Ascending aorta (tissue), 2 donors: Measurements from ENCODE around the gene SPSB1. TPM values are rescaled to one million over a fixed set of nuclear protein-coding genes. Genes with fewer than 3 reads are reported as not detected.
A peak's percentile ranks its signal among the peaks of the same experiment; 100 is the strongest.

Experiments used
- DNase-seq, 2 donors: peaks; one replicate each; pipeline ENCODE4 v3.0.0-alpha.2; 2019; ENCODE audit warnings: low spot score in 2 of 2
- H3K27ac ChIP-seq, 2 donors: fragments of 200-600 bp; sonication (generic); one replicate each; pipeline ENCODE4 v1.5.1; 2016 to 2017; ENCODE audit warnings: mild to moderate bottlenecking in 1 of 2
- H3K27me3 ChIP-seq: fragments of 200-600 bp; sonication (generic); one replicate; pipeline ENCODE4 v1.5.1; 2017
- H3K36me3 ChIP-seq, 2 donors: fragments of 200-600 bp; sonication (generic); one replicate each; pipeline ENCODE4 v1.5.1; 2016
- H3K4me1 ChIP-seq, 2 donors: fragments of 200-600 bp; sonication (generic); one replicate each; pipeline ENCODE4 v1.5.1; 2016 to 2017; ENCODE audit warnings: mild to moderate bottlenecking in 1 of 2
- H3K4me3 ChIP-seq, 2 donors: fragments of 200-600 bp; sonication (generic); one replicate each; pipeline ENCODE4 v1.5.1; 2016 to 2017; ENCODE audit warnings: mild to moderate bottlenecking in 1 of 2
- H3K9me3 ChIP-seq, 2 donors: fragments of 200-600 bp; sonication (generic); one replicate each; pipeline ENCODE4 v1.5.1; 2016
- intact Hi-C: fragments of 100-400 bp; cut with DNase I; formaldehyde crosslinking; loops from one replicate; pipeline ENCODE4 v1.15.1; 2023
- total RNA-seq: library from RNA; depleted of rRNA; stranded (reverse); fragments of >200 nt; gene quantifications from one replicate; pipeline ENCODE4 v1.1.0, GENCODE V29; 2016
- TF ChIP-seq, protein P1 (sequence below), 3 experiments: fragments of 200-600 bp in 2 of 3; fragments of 450-650 bp in 1 of 3; sonication (generic) in 2 of 3; IDR thresholded peaks; one replicate each; pipeline ENCODE4 v1.5.1; 2016 to 2019; ENCODE audit warnings: antibody characterized with exemption in 3 of 3, mild to moderate bottlenecking in 1 of 3, moderate library complexity in 1 of 3

SPSB1 gene
- total RNA-seq, 1 donor from 2014 or later = 64.9 TPM

DNA sequence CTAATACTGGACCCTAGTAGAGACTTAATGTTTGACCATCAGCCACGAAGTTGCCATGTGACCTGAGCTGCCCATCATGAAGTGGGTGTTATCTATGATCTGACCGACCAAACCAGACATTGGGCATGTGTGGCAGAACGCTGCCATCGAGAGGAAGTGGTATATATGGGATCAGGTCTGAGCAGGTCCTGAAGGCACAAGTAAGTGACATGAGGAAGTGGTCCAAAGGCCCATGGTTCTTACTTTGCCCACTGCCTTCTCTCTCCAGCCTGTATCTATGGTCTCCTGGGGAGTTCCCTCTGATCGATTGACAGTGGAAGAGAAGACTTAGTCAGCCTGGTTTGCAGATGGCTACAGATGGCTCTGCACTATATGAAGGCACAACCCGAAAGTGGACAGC is 7.9 kb downstream of the SPSB1 start:
- H3K27me3 ChIP-seq = no peaks in the 10 kb centered on the region
- H3K27ac ChIP-seq = peak overlapping the region; percentile 35 to 82
- intact Hi-C loops = no loop called here
- TF ChIP-seq, protein P1, sequence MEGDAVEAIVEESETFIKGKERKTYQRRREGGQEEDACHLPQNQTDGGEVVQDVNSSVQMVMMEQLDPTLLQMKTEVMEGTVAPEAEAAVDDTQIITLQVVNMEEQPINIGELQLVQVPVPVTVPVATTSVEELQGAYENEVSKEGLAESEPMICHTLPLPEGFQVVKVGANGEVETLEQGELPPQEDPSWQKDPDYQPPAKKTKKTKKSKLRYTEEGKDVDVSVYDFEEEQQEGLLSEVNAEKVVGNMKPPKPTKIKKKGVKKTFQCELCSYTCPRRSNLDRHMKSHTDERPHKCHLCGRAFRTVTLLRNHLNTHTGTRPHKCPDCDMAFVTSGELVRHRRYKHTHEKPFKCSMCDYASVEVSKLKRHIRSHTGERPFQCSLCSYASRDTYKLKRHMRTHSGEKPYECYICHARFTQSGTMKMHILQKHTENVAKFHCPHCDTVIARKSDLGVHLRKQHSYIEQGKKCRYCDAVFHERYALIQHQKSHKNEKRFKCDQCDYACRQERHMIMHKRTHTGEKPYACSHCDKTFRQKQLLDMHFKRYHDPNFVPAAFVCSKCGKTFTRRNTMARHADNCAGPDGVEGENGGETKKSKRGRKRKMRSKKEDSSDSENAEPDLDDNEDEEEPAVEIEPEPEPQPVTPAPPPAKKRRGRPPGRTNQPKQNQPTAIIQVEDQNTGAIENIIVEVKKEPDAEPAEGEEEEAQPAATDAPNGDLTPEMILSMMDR (IDR thresholded peaks at IDR 0.05) = no peak
- H3K9me3 ChIP-seq = no peaks in the 10 kb centered on the region
- no peak overlapping the region for H3K4me3 ChIP-seq
- peaks cover 24 to 66% of the 10 kb centered on the region in 2 donors for H3K4me1 ChIP-seq
- no peaks in the 10 kb centered on the region for H3K36me3 ChIP-seq
- no peak for DNase-seq

DNA sequence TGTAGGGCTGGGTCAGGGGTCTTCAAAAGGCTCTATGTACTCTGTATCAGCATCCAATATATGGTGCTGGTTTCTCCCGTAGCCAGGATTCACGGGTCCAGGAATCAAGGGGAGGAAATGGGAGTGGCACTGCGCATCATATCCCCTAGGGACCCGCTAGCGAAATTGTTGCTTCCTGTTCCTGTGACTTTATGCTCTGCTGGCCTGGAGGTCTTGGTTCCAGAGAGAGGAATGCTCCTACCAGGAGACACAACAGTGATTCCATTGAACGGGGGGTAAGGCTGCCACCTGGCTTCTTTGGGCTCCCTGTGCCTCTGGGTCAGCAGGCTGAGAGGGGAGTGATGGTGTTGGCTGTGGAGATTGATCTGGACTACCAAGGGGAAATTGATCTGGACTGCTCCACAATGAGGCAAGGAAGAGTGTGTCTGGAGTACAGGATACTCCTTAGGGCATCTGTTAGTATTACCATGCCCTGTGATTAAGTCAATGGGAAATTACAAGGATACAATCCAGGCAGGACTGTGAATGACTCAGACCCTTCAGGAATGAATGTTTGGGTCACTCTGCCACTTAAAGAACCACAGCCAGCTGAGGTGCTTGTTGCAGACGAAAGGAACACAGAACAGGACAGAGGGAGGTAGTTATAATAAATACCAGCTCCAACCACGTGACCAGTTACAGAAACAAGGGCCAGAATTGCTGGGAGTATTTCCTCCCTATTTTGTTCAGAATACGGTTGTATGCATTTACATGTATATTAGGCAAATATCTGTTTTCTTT is 10.2 kb downstream of the SPSB1 start:
- H3K4me3 ChIP-seq = peak overlapping the region in 1 of 2 donors; percentile 30
- H3K27me3 ChIP-seq = no peaks in the 10 kb centered on the region
- peak overlapping the region; percentile 75 to 82 for H3K27ac ChIP-seq
- no peaks in the 10 kb centered on the region for H3K9me3 ChIP-seq
- intact Hi-C loops = no loop called here
- DNase-seq = no peak
- no peaks in the 10 kb centered on the region for H3K36me3 ChIP-seq
- H3K4me1 ChIP-seq = peaks cover 25 to 63% of the 10 kb centered on the region in 2 donors
- TF ChIP-seq, protein P1 (IDR thresholded peaks at IDR 0.05) = no peak

DNA sequence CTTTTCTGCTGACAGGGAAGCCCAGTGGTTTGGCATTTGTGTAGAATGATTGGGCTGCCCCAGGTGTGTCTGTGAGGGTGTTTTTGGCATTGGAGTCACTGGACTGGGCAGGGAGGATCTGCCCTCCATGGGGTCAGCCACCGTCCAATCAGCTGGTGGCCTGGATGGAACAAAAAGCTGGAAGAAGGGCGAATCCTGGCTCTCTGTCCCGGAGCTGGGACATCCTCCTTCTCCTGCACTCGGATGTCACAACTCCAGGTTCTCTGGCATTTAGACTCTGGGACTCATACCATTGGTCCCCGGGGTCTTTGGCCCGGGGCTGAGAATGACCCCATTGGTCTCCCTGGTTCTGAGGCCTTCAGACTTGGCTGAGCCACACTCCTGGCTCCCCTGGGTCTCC is 11.2 kb downstream of the SPSB1 start:
- no peaks in the 10 kb centered on the region for H3K36me3 ChIP-seq
- H3K9me3 ChIP-seq = no peaks in the 10 kb centered on the region
- TF ChIP-seq, protein P1 (IDR thresholded peaks at IDR 0.05) = no peak
- no peak overlapping the region for H3K4me3 ChIP-seq
- H3K27me3 ChIP-seq = no peaks in the 10 kb centered on the region
- DNase-seq = no peak
- intact Hi-C loops = no loop called here
- H3K4me1 ChIP-seq = peaks cover 30 to 67% of the 10 kb centered on the region in 2 donors
- H3K27ac ChIP-seq = peak overlapping the region; percentile 3 to 82

DNA sequence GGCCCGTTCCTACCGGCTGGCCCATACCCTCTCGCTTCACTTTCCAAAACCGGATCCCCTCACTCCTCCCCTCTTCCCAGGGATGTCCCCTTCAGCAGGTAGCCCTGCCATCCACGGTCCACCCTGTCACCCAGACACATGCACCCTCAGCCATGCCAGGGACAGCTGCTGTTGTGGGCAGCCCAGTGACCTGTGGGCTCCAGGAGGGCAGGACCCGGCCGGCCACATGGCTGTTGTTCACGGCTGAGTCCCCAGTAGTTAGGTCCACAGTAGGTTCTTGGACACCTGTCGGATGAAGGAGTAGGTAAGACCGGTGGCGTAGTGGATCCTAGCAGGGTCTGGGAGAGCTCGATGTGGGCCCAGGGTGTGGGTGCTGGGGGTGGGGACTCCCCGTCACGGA is 12.5 kb downstream of the SPSB1 start:
- Histone ChIP-seq H3K9me3 (no peaks in the 10 kb centered on the region), H3K36me3 (no peaks in the 10 kb centered on the region), H3K4me3 (no peak overlapping the region), H3K4me1 (peaks cover 37 to 68% of the 10 kb centered on the region in 2 donors), H3K27ac (peak overlapping the region; percentile 14 to 82), H3K27me3 (no peaks in the 10 kb centered on the region)
- intact Hi-C loops = no loop called here
- no peak for DNase-seq
- TF ChIP-seq, protein P1 (IDR thresholded peaks at IDR 0.05) = no peak

DNA sequence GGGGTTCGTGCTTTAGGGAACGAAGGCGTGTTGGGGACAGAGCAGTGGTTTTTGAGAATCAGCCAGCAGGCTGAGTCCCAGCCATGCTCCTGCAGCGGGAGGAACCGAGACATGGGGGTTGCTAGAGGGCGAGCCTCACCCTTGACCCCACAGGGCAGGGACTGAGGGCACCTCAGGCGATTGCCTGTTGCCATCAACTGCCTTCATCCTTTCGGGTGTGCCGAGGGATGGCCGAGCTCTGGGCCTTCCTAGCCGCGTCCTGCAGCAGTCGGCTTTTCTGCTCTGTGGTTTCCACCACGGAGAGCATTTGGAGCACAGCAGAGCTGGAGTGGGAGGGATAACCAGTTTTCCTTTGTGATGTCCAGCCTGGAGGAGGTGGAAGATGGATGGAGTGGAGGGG is 13.3 kb downstream of the SPSB1 start:
- Histone ChIP-seq H3K4me3 (peak overlapping the region in 1 of 2 donors; percentile 14), H3K4me1 (peaks cover 37 to 62% of the 10 kb centered on the region in 2 donors), H3K36me3 (no peaks in the 10 kb centered on the region), H3K9me3 (no peaks in the 10 kb centered on the region), H3K27ac (peak overlapping the region in 1 of 2 donors; percentile 82), H3K27me3 (no peaks in the 10 kb centered on the region)
- intact Hi-C loops = no loop called here
- DNase-seq = no peak
- TF ChIP-seq, protein P1 (IDR thresholded peaks at IDR 0.05) = no peak
